Measurements from ENCODE around the gene EIF2B5. TPM values are rescaled to one million over a fixed set of nuclear protein-coding genes. Genes with fewer than 3 reads are reported as not detected.
A peak's percentile ranks its signal among the peaks of the same experiment; 100 is the strongest.

The EIF2B5 gene
- total and polyA plus RNA-seq, 9 of the 15 experiments (the other 6 are each of a cell fraction or from before 2014, with no cell fraction given), result 19.1 to 92.4 (median 74.0) TPM

GRCh38 chr3:184110316-184110725 lies 24.8 kb upstream of the EIF2B5 start:
- Histone ChIP-seq H4K20me1 (replicated peaks; ENCODE audit: control insufficient read depth, insufficient read depth, low read length) (no peaks in the 10 kb centered on the region), H3K9me3 (replicated peaks; ENCODE audit: control insufficient read depth, insufficient read depth, low read depth, low read length) (no peaks in the 10 kb centered on the region), H3K9me1 (ENCODE audit: control insufficient read depth, insufficient read depth, low read length) (no peaks in the 10 kb centered on the region), H3K4me2 (ENCODE audit: insufficient read depth, low read length) (peak overlapping the region; percentile 40), H3K4me3 (no peak overlapping the region), H3K27me3 (ENCODE audit: control insufficient read depth in 2 of 2, insufficient read depth in 2 of 2, low read length in 2 of 2) (no peaks in the 10 kb centered on the region), H3K4me1 (replicated peaks in 1 of 2; ENCODE audit: control insufficient read depth in 2 of 2, insufficient read depth in 2 of 2, low read length in 2 of 2) (peaks cover 0 to 3% of the 10 kb centered on the region in 2 experiments; a peak in 2 of 5 replicates), H2AFZ (ENCODE audit: low read depth, low read length) (peak overlapping the region; percentile 46), H3K79me2 (ENCODE audit: control insufficient read depth, insufficient read depth, low read length) (no peaks in the 10 kb centered on the region), H3K27ac (ENCODE audit: extremely low read depth, low read depth, low read length) (no peak overlapping the region; the same call in 2 of the 3 replicates), H3K36me3 (ENCODE audit: control insufficient read depth, insufficient read depth, low read length) (no peaks in the 10 kb centered on the region), H3K9ac (ENCODE audit: insufficient read depth in 1 of 2, low read depth in 2 of 2, low read length in 2 of 2) (no peak overlapping the region; a peak in 1 of 4 replicates)
- DNase-seq (ENCODE audit: extremely low read depth in 1 of 4, low spot score in 3 of 4) (peak in 1 of 4 experiments; percentile 68), FAIRE-seq (peak; percentile 73), ATAC-seq (peak; percentile 78)
- ChIA-PET POLR2A (interaction anchor here (0.6 kb wide), 2 partner anchors 10 to 120 kb away, joined by 3 to 4 read pairs; no protein-coding TSS in a partner anchor), CTCF (ENCODE audit: low intra/inter-chr PET ratio) (no interaction called here)
- in situ Hi-C loops (cut with MboI), result no loop called here
- WGBS (ENCODE audit: insufficient coverage, low coverage, missing lambda C conversion rate), result 0% methylated on average over 7 of the region's 7 CpGs
- intact Hi-C loops (cut with micrococcal nuclease), result no loop called here
- BruUV-seq (replicated peaks), result no TSS peak
- 0 out of 2 replicates have a peak, but pooled peaks have one; percentile 23 for TF ChIP-seq LCOR (CRISPR knock-in tag; IDR thresholded peaks at IDR 0.05)
- TF ChIP-seq HMG20A (CRISPR knock-in tag; conservative IDR thresholded peaks at IDR 0.05), result no peak
- TF ChIP-seq NFYB (IDR thresholded peaks at IDR 0.05; ENCODE audit: extremely low read depth, insufficient read length), result peak; percentile 43
- TF ChIP-seq BACH1 (tag; IDR thresholded peaks at IDR 0.05), result peak; percentile 74; the same call in 1 of the 2 replicates
- TF ChIP-seq THRB (CRISPR knock-in tag; conservative IDR thresholded peaks at IDR 0.05), result no peak
- TF ChIP-seq C11orf30 (IDR thresholded peaks at IDR 0.05; ENCODE audit: low read depth), result peak; percentile 96
- TF ChIP-seq MYNN (IDR thresholded peaks at IDR 0.05), result 0 out of 2 replicates have a peak, but pooled peaks have one; percentile 37
- TF ChIP-seq MYNN (CRISPR knock-in tag; IDR thresholded peaks at IDR 0.05), result no peak
- TF ChIP-seq MYC (IDR thresholded peaks at IDR 0.05; ENCODE audit: low read depth, low read length), result no peak
- TF ChIP-seq MYC (CRISPR knock-in tag; IDR thresholded peaks at IDR 0.05; ENCODE audit: borderline replicate concordance, low read depth), result no peak
- TF ChIP-seq ZFP36 (IDR thresholded peaks at IDR 0.05; ENCODE audit: low read depth, low read length, partially characterized antibody), result peak; percentile 43
- TF ChIP-seq CCAR2 (IDR thresholded peaks at IDR 0.05; ENCODE audit: low read depth, low read length), result no peak
- TF ChIP-seq BRD9 (IDR thresholded peaks at IDR 0.05; ENCODE audit: low read depth, partially characterized antibody), result peak; percentile 23
- TF ChIP-seq ZNF316 (IDR thresholded peaks at IDR 0.05), result peak; percentile 97
- TF ChIP-seq PTBP1 (IDR thresholded peaks at IDR 0.05; ENCODE audit: low read depth, low read length), result no peak
- peak; percentile 66 to 67 for TF ChIP-seq NRF1 (conservative IDR thresholded peaks at IDR 0.05 in 1 of 2, IDR thresholded peaks at IDR 0.05 in 1 of 2)
- no peak for TF ChIP-seq MCM5 (IDR thresholded peaks at IDR 0.05; ENCODE audit: low read depth)
- TF ChIP-seq CEBPZ (IDR thresholded peaks at IDR 0.05; ENCODE audit: borderline replicate concordance, low read depth, low read length), result no peak
- peak; percentile 89 for TF ChIP-seq JUND (IDR thresholded peaks at IDR 0.05; ENCODE audit: borderline replicate concordance, low read depth, low read length)
- TF ChIP-seq JUND (tag; IDR thresholded peaks at IDR 0.05; ENCODE audit: borderline replicate concordance, low read depth, low read length), result peak; percentile 93; the same call in 2 of the 3 replicates
- TF ChIP-seq NFIC (IDR thresholded peaks at IDR 0.05), result peak; percentile 36; the same call in 1 of the 2 replicates
